ENCODE data around the gene CACNA1G.

GRCh38 chr17:50557630-50558029 lies 2.9 kb upstream of the CACNA1G start:
- TF ChIP-seq EZH2 (IDR thresholded peaks at IDR 0.05; ENCODE audit: borderline replicate concordance, low read depth, low read length, severe bottlenecking) (no peak), CTCF (IDR thresholded peaks at IDR 0.05; ENCODE audit: extremely low read depth in 1 of 2, insufficient read depth in 1 of 2, low read depth in 1 of 2, low read length in 2 of 2) (no peak), POLR2A (IDR thresholded peaks at IDR 0.05; ENCODE audit: low read depth, low read length) (no peak)

Data from endothelial cell of umbilical vein (primary cell).